ENCODE measurements around the gene TRIM8. TPM values are rescaled to one million over a fixed set of nuclear protein-coding genes. Genes with fewer than 3 reads are reported as not detected.

Gene TRIM8
- polyA plus RNA-seq, 1 donor = 80.0 TPM

- DNase-seq (ENCODE audit: low read depth) = no peak
Observed at GRCh38 chr10:102615361-102615760, 28.9 kb upstream of the TRIM8 start.

GRCh38 chr10:102616066-102616770 is 28.1 kb upstream of the TRIM8 start:
- DNase-seq (ENCODE audit: low read depth) = peak; percentile 87

GRCh38 chr10:102617041-102617440 is 27.2 kb upstream of the TRIM8 start:
- DNase-seq (ENCODE audit: low read depth) = no peak

- no peak for DNase-seq (ENCODE audit: low read depth)
Observed at GRCh38 chr10:102617816-102618215, 26.5 kb upstream of the TRIM8 start.

GRCh38 chr10:102619281-102619981 is 24.8 kb upstream of the TRIM8 start:
- DNase-seq (ENCODE audit: low read depth) = no peak

GRCh38 chr10:102620138-102620590 is 24.1 kb upstream of the TRIM8 start:
- no peak for DNase-seq (ENCODE audit: low read depth)

GRCh38 chr10:102620591-102621442 is 23.5 kb upstream of the TRIM8 start:
- DNase-seq (ENCODE audit: low read depth) = no peak

GRCh38 chr10:102621443-102622325 is 22.6 kb upstream of the TRIM8 start:
- DNase-seq (ENCODE audit: low read depth) = no peak

GRCh38 chr10:102624094-102624493 is 20.2 kb upstream of the TRIM8 start:
- no peak for DNase-seq (ENCODE audit: low read depth)

- no peak for DNase-seq (ENCODE audit: low read depth)
Observed at GRCh38 chr10:102624751-102625645, 19.3 kb upstream of the TRIM8 start.

- DNase-seq (ENCODE audit: low read depth) = no peak
Observed at GRCh38 chr10:102626026-102626685, 18.1 kb upstream of the TRIM8 start.

- DNase-seq (ENCODE audit: low read depth) = no peak
Observed at GRCh38 chr10:102627291-102627735, 17.0 kb upstream of the TRIM8 start.

- DNase-seq (ENCODE audit: low read depth) = no peak
Observed at GRCh38 chr10:102627736-102628293, 16.5 kb upstream of the TRIM8 start.

GRCh38 chr10:102628451-102628911 is 15.8 kb upstream of the TRIM8 start:
- DNase-seq (ENCODE audit: low read depth) = no peak

GRCh38 chr10:102629661-102630614 is 14.3 kb upstream of the TRIM8 start:
- DNase-seq (ENCODE audit: low read depth) = no peak

GRCh38 chr10:102630663-102631062 is 13.6 kb upstream of the TRIM8 start:
- no peak for DNase-seq (ENCODE audit: low read depth)

GRCh38 chr10:102631525-102632393 is 12.5 kb upstream of the TRIM8 start:
- no peak for DNase-seq (ENCODE audit: low read depth)
